NT2/D1 (cell line): Measurements from ENCODE around the gene ANO7.

Source experiments
- SUZ12 ChIP-seq: IDR thresholded peaks from 2 replicates; pipeline ENCODE4 v1.6.1; 2011; ENCODE audit not compliant: insufficient read length, insufficient read depth; ENCODE audit errors: extremely low read depth
- YY1 ChIP-seq: IDR thresholded peaks from 2 replicates; pipeline ENCODE4 v1.6.1; 2011; ENCODE audit not compliant: insufficient read length, insufficient read depth
- ZNF274 ChIP-seq: IDR thresholded peaks from 2 replicates; pipeline ENCODE4 v1.6.1; 2011; ENCODE audit warnings: mild to moderate bottlenecking, low read depth, low read length

GRCh38 chr2:241258505-241259280, 70.2 kb downstream of the ANO7 start:
- TF ChIP-seq SUZ12 (no peak), ZNF274 (no peak), YY1 (no peak)
